Retinal pigment epithelial cell (primary cell): ENCODE measurements around the gene CEP104.

Source experiments
- DNase-seq: peaks from one replicate; pipeline ENCODE4 v3.0.0-alpha.2; 2010; ENCODE audit warnings: low read depth
- H3K4me3 ChIP-seq: 2 replicates; pipeline ENCODE4 v1.5.1; 2011; ENCODE audit warnings: mild to moderate bottlenecking, low read length, control low read depth, moderate library complexity
- CTCF ChIP-seq: conservative IDR thresholded peaks from 2 replicates; pipeline ENCODE4 v1.5.1; 2011; ENCODE audit warnings: low read depth, low read length, control low read depth, inconsistent platforms

CEP104 gene

GRCh38 chr1:3790500-3790923 lies 66.5 kb downstream of the CEP104 start:
- no peak for DNase-seq
- H3K4me3 ChIP-seq = no peak overlapping the region
- TF ChIP-seq CTCF = no peak

- DNase-seq = no peak
- TF ChIP-seq CTCF = no peak
- no peak overlapping the region for H3K4me3 ChIP-seq
Measured at GRCh38 chr1:3789421-3790300, 67.3 kb downstream of the CEP104 start.

GRCh38 chr1:3788756-3789420 lies 68.1 kb downstream of the CEP104 start:
- H3K4me3 ChIP-seq = no peak overlapping the region
- no peak for DNase-seq
- no peak for TF ChIP-seq CTCF

- H3K4me3 ChIP-seq = no peak overlapping the region
- no peak for TF ChIP-seq CTCF
- DNase-seq = no peak
Measured at GRCh38 chr1:3787745-3788605, 69.0 kb downstream of the CEP104 start.

GRCh38 chr1:3787349-3787715 lies 69.7 kb downstream of the CEP104 start:
- H3K4me3 ChIP-seq = no peak overlapping the region
- no peak for DNase-seq
- TF ChIP-seq CTCF = no peak

- TF ChIP-seq CTCF = no peak
- no peak for DNase-seq
- H3K4me3 ChIP-seq = no peak overlapping the region
Measured at GRCh38 chr1:3786468-3787348, 70.3 kb downstream of the CEP104 start.
